Spleen (tissue), 11 donors: ENCODE results near the gene RANBP1. TPM values are rescaled to one million over a fixed set of nuclear protein-coding genes. Genes with fewer than 3 reads are reported as not detected.

Experiments
- DNase-seq: peaks from one replicate; pipeline ENCODE4 v3.0.0-alpha.2; 2020
- H3K27ac ChIP-seq, 8 donors: fragments of 200-600 bp; sonication (generic) in 7 of 8; 1 replicate in 4 of 8; 2 replicates in 4 of 8; pipeline versions ENCODE4 v1.5.0 to v1.8.0; 2016 to 2021; ENCODE audit warnings: inconsistent platforms in 4 of 8, mild to moderate bottlenecking in 4 of 8, moderate library complexity in 1 of 8
- H3K27me3 ChIP-seq, 7 donors: fragments of 200-600 bp; sonication (generic) in 6 of 7; replicated peaks in 1 of 7; 1 replicate in 4 of 7; 2 replicates in 3 of 7; pipeline versions ENCODE4 v1.5.0 to v1.8.0; 2016 to 2021; ENCODE audit warnings: inconsistent platforms in 3 of 7, mild to moderate bottlenecking in 1 of 7
- H3K36me3 ChIP-seq, 6 donors: fragments of 200-600 bp; sonication (generic) in 5 of 6; 1 replicate in 4 of 6; 2 replicates in 2 of 6; pipeline versions ENCODE4 v1.5.0 to v1.8.0; 2016 to 2021; ENCODE audit warnings: inconsistent platforms in 2 of 6
- H3K4me1 ChIP-seq, 6 donors: fragments of 200-600 bp; sonication (generic) in 5 of 6; 1 replicate in 3 of 6; 2 replicates in 3 of 6; pipeline versions ENCODE4 v1.5.0 to v1.8.0; 2016 to 2021; ENCODE audit warnings: inconsistent platforms in 3 of 6
- H3K4me3 ChIP-seq, 8 donors: fragments of 200-600 bp; sonication (generic) in 7 of 8; 1 replicate in 4 of 8; 2 replicates in 4 of 8; pipeline versions ENCODE4 v1.5.0 to v1.8.0; 2016 to 2021; ENCODE audit warnings: inconsistent platforms in 4 of 8, mild to moderate bottlenecking in 4 of 8, moderate library complexity in 2 of 8
- H3K9me3 ChIP-seq, 8 donors: fragments of 200-600 bp; sonication (generic) in 7 of 8; 1 replicate in 4 of 8; 2 replicates in 4 of 8; pipeline versions ENCODE4 v1.5.0 to v1.8.0; 2016 to 2021; ENCODE audit warnings: inconsistent platforms in 4 of 8
- POLR2A ChIP-seq, 3 donors: fragments of 450-650 bp; IDR thresholded peaks; one replicate each; pipeline ENCODE4 v1.5.1; 2017; ENCODE audit warnings: antibody characterized with exemption in 3 of 3, mild to moderate bottlenecking in 1 of 3
- POLR2AphosphoS5 ChIP-seq, 3 donors: sonication (generic); formaldehyde crosslinking; IDR thresholded peaks; one replicate each; pipeline ENCODE4 v1.5.1; 2017; ENCODE audit warnings: antibody characterized with exemption in 3 of 3
- WGBS, 5 donors: extraction: QIAGEN DNeasy Blood & Tissue Kit in 3 of 5; methylation state at CpG; one replicate each; pipeline versions ENCODE4 v1.1.5 to v1.1.7; 2013 to 2018; 5-methylcytosine and 5-hydroxymethylcytosine counted together
- intact Hi-C: fragments of 100-400 bp; cut with DNase I; formaldehyde crosslinking; loops from one replicate; pipeline ENCODE4 v1.15.0; 2023; ENCODE audit warnings: low total_unique reads
- polyA plus RNA-seq, 3 donors: library from polyadenylated mRNA; stranded (reverse); fragments of 200-250 nt; gene quantifications; one replicate each; pipeline ENCODE4 v1.2.1, GENCODE V29; 2013
- total RNA-seq, 7 donors: library from RNA; depleted of rRNA in 3 of 7; stranded (reverse); fragments of >200 nt in 3 of 7; fragmentation: NEBNext Ultra II Directional in 4 of 7; extraction: Animal tissue kit (Norgen Biotek cat#: 25700) in 4 of 7; gene quantifications; one replicate each; pipeline versions ENCODE4 v1.1.0 to v1.2.1, GENCODE V29; 2016 to 2021
- TF ChIP-seq, protein P1 (sequence below), 11 experiments: fragments of 200-600 bp in 7 of 11; fragments of 450-650 bp in 4 of 11; sonication (generic) in 4 of 11; IDR thresholded peaks in 8 of 11; conservative IDR thresholded peaks in 3 of 11; 1 replicate in 7 of 11; 2 replicates in 4 of 11; pipeline versions ENCODE4 v1.4.0 to v1.8.0; 2016 to 2021; ENCODE audit warnings: antibody characterized with exemption in 11 of 11, inconsistent platforms in 4 of 11, mild to moderate bottlenecking in 1 of 11
- donor health status: healthy with polysubstance abuse.
- donor health status: DM: no; HTN: no; CAD: no; lungs with moderate emphysema.
- donor health status: DM: no; HTN: no; CAD: no.
- donor health status: Bipolar disorder and iron deficiency.
- donor health status: healthy.
- donor health status: DM: no; HTN: no; CAD: no.
- donor health status: DM: yes; HTN: yes; CAD: no.

The RANBP1 gene
- total and polyA plus RNA-seq, 10 donors = 52.6 to 111 (median 94.6) TPM

DNA sequence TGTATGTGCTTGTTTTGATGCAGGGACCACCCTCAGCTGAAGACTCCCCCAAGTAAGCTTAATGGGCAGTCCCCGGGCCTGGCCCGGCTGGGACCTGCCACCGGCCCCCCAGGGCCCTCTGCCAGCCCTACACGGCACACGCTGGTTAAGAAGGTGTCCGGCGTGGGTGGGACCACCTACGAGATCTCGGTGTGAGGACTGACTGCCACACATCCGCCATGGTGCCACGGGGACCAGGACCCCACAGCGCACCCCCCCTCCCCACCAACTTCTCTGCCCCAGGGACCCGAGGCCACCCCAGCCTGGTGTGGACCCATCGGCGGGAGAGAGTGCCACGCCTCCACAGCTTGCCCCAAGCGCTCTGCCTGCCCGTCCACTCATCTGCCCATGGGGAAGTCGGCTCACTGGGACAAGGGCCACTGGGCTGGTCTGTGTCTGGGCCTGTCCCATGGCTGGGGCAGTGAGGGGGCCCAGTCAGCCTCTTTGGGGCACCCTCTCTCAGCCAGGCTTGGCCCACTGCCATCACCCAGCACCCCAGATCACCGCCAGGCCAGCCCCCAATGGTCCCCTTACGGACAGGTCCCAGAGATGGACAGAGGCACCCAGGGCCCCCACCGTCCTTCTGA is 29.4 kb downstream of the RANBP1 start:
- Histone ChIP-seq H3K4me1 (peaks cover 0 to 9% (median 0%) of the 10 kb centered on the region in 6 donors), H3K36me3 (peaks cover 0 to 56% (median 16%) of the 10 kb centered on the region in 6 donors), H3K27ac (no peak overlapping the region), H3K9me3 (no peaks in the 10 kb centered on the region), H3K27me3 (no peaks in the 10 kb centered on the region), H3K4me3 (no peak overlapping the region)
- WGBS, 5 donors = 91 to 96% (median 93%) methylated on average over 4 to 22 of the region's 22 CpGs
- TF ChIP-seq POLR2AphosphoS5 (IDR thresholded peaks at IDR 0.05) = no peak
- no peak for TF ChIP-seq POLR2A (IDR thresholded peaks at IDR 0.05)
- TF ChIP-seq, protein P1, sequence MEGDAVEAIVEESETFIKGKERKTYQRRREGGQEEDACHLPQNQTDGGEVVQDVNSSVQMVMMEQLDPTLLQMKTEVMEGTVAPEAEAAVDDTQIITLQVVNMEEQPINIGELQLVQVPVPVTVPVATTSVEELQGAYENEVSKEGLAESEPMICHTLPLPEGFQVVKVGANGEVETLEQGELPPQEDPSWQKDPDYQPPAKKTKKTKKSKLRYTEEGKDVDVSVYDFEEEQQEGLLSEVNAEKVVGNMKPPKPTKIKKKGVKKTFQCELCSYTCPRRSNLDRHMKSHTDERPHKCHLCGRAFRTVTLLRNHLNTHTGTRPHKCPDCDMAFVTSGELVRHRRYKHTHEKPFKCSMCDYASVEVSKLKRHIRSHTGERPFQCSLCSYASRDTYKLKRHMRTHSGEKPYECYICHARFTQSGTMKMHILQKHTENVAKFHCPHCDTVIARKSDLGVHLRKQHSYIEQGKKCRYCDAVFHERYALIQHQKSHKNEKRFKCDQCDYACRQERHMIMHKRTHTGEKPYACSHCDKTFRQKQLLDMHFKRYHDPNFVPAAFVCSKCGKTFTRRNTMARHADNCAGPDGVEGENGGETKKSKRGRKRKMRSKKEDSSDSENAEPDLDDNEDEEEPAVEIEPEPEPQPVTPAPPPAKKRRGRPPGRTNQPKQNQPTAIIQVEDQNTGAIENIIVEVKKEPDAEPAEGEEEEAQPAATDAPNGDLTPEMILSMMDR (IDR thresholded peaks at IDR 0.05 in 8 of 11, conservative IDR thresholded peaks at IDR 0.05 in 3 of 11) = no peak
- intact Hi-C loops = no loop called here
- DNase-seq = no peak

DNA sequence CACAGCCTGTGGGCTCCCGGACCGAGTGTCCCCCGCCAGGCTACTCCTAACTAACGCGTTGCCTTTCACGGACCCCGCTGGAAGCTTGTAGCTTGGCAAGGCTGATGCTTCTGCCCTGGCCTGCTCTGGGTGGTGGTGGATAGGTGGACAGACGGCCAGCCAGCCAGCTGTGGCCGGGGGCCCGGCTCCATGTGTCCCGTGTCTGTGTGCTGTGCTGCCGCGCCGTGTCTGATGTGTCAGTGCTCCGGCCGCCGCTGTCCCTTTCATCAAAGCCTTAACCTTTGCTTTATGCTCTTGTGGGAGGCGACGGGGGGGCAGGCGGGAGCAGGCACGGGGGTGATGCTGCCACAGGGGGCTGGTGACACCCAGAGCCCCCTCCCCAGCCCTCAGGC is 29.9 kb downstream of the RANBP1 start:
- intact Hi-C loops = no loop called here
- WGBS, 5 donors = 88 to 94% (median 92%) methylated on average over 11 to 21 of the region's 21 CpGs
- no peak overlapping the region for H3K27ac ChIP-seq

DNA sequence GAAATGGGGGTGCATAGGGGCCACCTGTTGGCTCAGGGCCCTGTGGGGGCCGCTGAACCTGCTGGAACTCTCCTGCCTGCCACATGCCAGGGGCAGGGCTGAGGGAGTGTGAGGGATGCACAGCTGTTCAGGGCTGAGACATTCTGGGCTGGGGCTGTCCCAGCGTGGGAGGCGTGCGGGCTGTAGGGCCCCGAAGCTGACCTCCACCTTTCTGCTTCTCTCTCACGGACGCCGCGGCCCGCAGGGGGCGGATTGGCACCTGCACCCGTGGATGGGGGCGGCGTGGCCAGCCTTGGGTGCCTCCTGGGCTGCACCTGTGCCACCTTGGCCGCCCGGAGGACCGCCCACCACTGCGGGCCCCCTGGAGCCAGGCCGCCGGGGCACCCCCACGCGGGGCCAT is 30.9 kb downstream of the RANBP1 start:
- peaks cover 0 to 42% (median 15%) of the 10 kb centered on the region in 6 donors for H3K36me3 ChIP-seq
- 63 to 90% (median 77%) methylated on average over 15 to 22 of the region's 22 CpGs for WGBS, 5 donors
- H3K9me3 ChIP-seq = no peaks in the 10 kb centered on the region
- H3K27me3 ChIP-seq = no peaks in the 10 kb centered on the region
- no peak overlapping the region for H3K4me3 ChIP-seq
- intact Hi-C loops = no loop called here
- peaks cover 0 to 9% (median 0%) of the 10 kb centered on the region in 6 donors for H3K4me1 ChIP-seq
- DNase-seq = no peak
- TF ChIP-seq, protein P1 (IDR thresholded peaks at IDR 0.05 in 8 of 11, conservative IDR thresholded peaks at IDR 0.05 in 3 of 11) = no peak
- no peak for TF ChIP-seq POLR2A (IDR thresholded peaks at IDR 0.05)
- TF ChIP-seq POLR2AphosphoS5 (IDR thresholded peaks at IDR 0.05) = no peak
- no peak overlapping the region for H3K27ac ChIP-seq

More for the DNA sequence above, 29.9 kb downstream of the RANBP1 start:
- Histone ChIP-seq H3K27me3 (no peaks in the 10 kb centered on the region), H3K9me3 (no peaks in the 10 kb centered on the region), H3K4me1 (peaks cover 0 to 9% (median 0%) of the 10 kb centered on the region in 6 donors), H3K36me3 (peaks cover 0 to 51% (median 15%) of the 10 kb centered on the region in 6 donors), H3K4me3 (no peak overlapping the region)
- TF ChIP-seq, protein P1 (IDR thresholded peaks at IDR 0.05 in 8 of 11, conservative IDR thresholded peaks at IDR 0.05 in 3 of 11) = no peak
- TF ChIP-seq POLR2AphosphoS5 (IDR thresholded peaks at IDR 0.05) = peak in 1 of 3 donors; percentile 9
- no peak for DNase-seq

DNA sequence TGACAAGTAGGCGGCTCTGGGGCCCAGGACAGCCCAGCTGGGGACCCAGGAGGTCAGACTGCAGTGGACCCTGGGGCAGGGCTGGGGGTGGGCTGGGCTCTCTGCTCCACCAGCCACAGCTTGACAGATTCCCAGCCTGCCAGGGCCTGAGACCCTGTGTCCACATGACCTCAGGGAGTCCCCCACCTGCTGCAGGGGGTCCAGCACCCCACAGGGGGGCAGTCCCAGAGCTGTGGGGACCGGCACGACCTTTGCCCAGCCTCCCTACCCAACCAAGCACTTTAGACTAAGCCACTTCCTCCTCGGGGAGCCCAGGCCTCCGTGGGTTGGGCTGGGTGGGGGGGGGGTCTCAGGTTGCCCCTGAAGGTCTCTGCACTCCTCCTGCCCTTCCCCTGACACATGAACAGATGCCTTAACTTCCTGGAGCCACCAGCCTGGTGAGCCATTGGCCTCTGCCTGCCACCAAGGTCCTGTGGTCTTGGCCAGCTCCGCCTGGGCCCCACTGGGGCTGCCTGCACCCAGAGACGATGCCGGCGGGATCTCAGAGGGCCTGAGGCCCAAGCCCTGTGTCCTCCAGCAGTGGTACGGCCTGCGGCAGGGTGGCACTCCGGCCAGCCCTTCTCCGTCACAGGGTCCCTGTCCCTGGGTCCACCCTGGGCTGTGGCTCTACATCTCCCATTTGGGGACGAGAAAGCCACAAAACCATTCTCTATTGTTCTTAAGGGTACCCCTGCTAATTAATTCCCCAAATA is 31.5 kb downstream of the RANBP1 start:
- Histone ChIP-seq H3K27me3 (no peaks in the 10 kb centered on the region), H3K27ac (no peak overlapping the region), H3K4me1 (peaks cover 0 to 9% (median 2%) of the 10 kb centered on the region in 6 donors), H3K4me3 (no peak overlapping the region), H3K36me3 (peaks cover 0 to 40% (median 14%) of the 10 kb centered on the region in 6 donors), H3K9me3 (no peaks in the 10 kb centered on the region)
- WGBS, 5 donors = 58 to 85% (median 63%) methylated on average over 4 to 14 of the region's 14 CpGs
- no peak for TF ChIP-seq POLR2A (IDR thresholded peaks at IDR 0.05)
- no peak for DNase-seq
- intact Hi-C loops = no loop called here
